GM20000 (cell line): ENCODE data around the gene GSTM3.

Experiments used
- DNase-seq: peaks from one replicate; pipeline ENCODE4 v3.0.0; 2012; ENCODE audit warnings: low spot score
- CTCF ChIP-seq: IDR thresholded peaks from 2 replicates; pipeline ENCODE4 v1.5.1; 2012; ENCODE audit warnings: mild to moderate bottlenecking, control low read depth; ENCODE audit errors: extremely low read depth, missing control alignments

Gene GSTM3

GRCh38 chr1:109740615-109741373 lies at the start of gene GSTM3:
Gene GSTM3 (minus strand): TSS chr1:109741038. CDS start chr1:109740287, 751 bp downstream.
- DNase-seq = no peak
- no peak for TF ChIP-seq CTCF

GRCh38 chr1:109790329-109790728 lies 49.5 kb upstream of the GSTM3 start:
- no peak for DNase-seq
- TF ChIP-seq CTCF = no peak

DNA sequence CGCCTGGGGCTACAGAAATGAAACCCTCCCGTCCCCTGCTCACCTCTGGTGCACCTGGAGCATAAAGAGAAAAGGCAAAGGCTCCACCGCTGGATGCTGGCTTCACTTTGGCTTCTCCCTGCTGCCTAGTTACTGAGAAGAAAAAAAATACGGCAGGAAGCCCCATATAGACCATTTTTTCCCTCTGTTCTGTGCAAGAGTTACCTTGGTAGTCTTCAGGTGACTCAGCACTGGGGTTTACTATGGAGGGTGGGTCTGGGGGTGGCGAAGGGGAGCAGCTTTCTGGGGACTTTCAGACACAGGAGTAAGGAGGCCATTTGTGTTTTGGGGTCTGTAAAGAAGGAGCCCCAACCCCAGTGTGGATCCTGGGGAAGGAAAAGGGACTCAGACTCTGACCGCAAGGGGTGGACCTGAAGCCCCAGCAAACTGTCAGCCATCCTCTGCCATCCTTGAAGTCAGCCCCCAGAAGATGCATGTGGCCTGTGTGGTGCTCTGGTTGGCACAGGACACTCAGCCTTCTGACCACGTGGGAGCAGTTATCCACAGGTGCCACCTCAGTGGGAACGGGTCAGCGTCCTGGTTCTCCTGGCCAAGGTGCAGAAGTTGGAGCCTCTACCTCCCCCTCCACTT lies 48.8 kb upstream of the GSTM3 start:
- DNase-seq = no peak
- no peak for TF ChIP-seq CTCF

- DNase-seq = peak; percentile 40
- TF ChIP-seq CTCF = peak; percentile 3
Measured at GRCh38 chr1:109788695-109789521, 48.1 kb upstream of the GSTM3 start.

DNA sequence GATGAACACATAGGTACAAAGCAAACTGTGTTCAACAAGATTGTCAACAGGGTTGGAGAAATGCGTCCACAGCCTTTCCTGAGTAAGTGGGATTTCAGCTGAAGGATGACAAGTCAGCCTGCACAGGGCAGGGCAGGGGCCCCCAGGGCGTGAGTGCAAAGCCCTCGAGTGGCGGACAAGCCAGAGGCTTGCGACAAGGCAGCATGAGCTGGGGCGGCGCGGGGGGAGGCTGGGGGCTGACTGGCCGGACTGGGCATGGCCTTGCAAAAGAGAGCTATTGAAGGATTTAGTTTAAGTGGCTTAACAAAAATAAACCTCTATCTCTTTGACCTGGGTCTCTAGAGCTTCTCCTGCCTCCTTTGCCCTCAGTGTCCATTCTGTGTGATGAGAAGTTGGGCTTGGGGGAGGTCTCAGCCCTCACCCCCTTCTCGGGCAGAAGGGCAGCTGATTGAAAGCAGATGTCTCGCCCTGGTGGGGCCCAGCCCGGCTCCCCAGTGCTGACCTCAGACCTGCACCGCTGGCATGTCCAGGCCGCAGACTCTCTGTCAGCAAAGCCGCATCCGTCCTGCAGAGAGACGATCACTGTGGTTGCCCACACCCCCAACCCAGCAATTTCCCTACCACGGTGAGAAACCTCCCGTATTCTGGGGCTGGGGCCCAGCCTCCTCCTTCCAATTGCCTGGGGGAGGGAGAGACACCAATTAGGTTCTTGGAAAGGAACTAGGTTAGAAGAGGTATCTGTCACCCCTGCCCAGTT lies 47.2 kb upstream of the GSTM3 start:
- DNase-seq = no peak
- no peak for TF ChIP-seq CTCF

DNA sequence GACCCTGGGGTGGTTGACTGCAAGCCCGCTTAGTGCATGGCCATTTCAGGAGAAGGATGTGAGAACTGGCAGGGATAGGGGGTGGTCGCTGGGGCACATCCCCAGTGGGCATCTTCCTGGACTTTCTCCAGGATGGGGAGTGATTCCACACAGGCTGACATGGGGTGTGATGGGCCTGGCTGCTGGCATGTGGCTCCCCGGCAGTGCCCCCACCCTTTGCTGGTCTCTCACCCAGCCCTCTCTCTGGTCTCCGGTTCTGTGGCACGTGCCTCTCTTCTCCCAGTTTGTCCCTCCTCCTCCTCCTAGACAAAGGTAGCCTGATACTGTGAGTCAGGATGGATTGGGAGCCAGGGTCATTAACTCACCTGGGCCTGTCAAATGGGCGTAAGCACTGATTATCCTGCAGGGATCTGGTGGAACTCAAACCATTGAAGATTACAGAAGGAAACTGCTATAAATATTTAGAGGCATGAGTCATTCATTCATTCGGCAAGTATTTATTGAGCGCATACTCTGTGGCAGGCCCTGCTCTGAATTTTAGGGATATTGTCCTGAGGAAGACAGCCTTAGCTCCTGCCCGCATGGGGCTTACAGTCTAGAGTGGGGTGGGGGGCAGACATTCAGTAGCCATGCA lies 46.5 kb upstream of the GSTM3 start:
- TF ChIP-seq CTCF = no peak
- DNase-seq = no peak
